ENCODE data around the gene LYAR. TPM values are rescaled to one million over a fixed set of nuclear protein-coding genes. Genes with fewer than 3 reads are reported as not detected.

LYAR gene
- total RNA-seq (10 to 100 TPM; 16.7 to 29.3 (median 23.3) TPM), polyA plus RNA-seq (10 to 100 TPM; 13.5 to 24.6 (median 19.3) TPM)
- long read RNA-seq, donor 1, transcript LYAR-201 (10 exons, 1,569 nt): major isoform, 5 of 5 reads
- long read RNA-seq, donor 1, partial matches to known transcripts: 0 of 5 reads
- long read RNA-seq, donor 1, other reads (novel, unspliced or antisense): 0 of 5 reads
- long read RNA-seq, donor 2, partial matches to known transcripts: 0 of 3 reads
- long read RNA-seq, donor 2, other reads (novel, unspliced or antisense): 0 of 3 reads

- TF ChIP-seq POLR2A (IDR thresholded peaks at IDR 0.05) (peak in 2 of 3 donors; percentile 35 to 47), POLR2AphosphoS5 (IDR thresholded peaks at IDR 0.05) (peak; percentile 96 to 98 (median 97))
- TF ChIP-seq, protein P1, sequence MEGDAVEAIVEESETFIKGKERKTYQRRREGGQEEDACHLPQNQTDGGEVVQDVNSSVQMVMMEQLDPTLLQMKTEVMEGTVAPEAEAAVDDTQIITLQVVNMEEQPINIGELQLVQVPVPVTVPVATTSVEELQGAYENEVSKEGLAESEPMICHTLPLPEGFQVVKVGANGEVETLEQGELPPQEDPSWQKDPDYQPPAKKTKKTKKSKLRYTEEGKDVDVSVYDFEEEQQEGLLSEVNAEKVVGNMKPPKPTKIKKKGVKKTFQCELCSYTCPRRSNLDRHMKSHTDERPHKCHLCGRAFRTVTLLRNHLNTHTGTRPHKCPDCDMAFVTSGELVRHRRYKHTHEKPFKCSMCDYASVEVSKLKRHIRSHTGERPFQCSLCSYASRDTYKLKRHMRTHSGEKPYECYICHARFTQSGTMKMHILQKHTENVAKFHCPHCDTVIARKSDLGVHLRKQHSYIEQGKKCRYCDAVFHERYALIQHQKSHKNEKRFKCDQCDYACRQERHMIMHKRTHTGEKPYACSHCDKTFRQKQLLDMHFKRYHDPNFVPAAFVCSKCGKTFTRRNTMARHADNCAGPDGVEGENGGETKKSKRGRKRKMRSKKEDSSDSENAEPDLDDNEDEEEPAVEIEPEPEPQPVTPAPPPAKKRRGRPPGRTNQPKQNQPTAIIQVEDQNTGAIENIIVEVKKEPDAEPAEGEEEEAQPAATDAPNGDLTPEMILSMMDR (IDR thresholded peaks at IDR 0.05 in 8 of 11, conservative IDR thresholded peaks at IDR 0.05 in 3 of 11): peak in 3 of 11 experiments; percentile 11 to 36 (median 29)
- no peaks in the 10 kb centered on the region for H3K9me3 ChIP-seq
- no peaks in the 10 kb centered on the region for H3K27me3 ChIP-seq (replicated peaks in 1 of 7)
- H3K4me3 ChIP-seq: peak within 1 kb of the TSS; percentile 76 to 100 (median 96)
- DNase-seq: peak; percentile 98
- H3K27ac ChIP-seq: peak within 1 kb of the TSS; percentile 72 to 93 (median 88)
- H3K36me3 ChIP-seq: peaks cover 0 to 25% (median 6%) of the 10 kb centered on the region in 6 donors
- H3K4me1 ChIP-seq: peaks cover 16 to 72% (median 45%) of the 10 kb centered on the region in 6 donors
- 0 to 1% (median 0%) methylated on average over 57 to 77 of the region's 77 CpGs for WGBS, 5 donors
- intact Hi-C loops (cut with DNase I; ENCODE audit: low total_unique reads): no loop called here
These were observed at the start of gene LYAR, which contains the start of gene ZBTB49 for GRCh38 chr4:4289941-4290850. TSS of gene LYAR (minus strand) at chr4:4290154. CDS start at chr4:4283742, 6,412 bp downstream. TSS of gene ZBTB49 (plus strand) at chr4:4290251. CDS start at chr4:4299946, 9,695 bp downstream.

DNA sequence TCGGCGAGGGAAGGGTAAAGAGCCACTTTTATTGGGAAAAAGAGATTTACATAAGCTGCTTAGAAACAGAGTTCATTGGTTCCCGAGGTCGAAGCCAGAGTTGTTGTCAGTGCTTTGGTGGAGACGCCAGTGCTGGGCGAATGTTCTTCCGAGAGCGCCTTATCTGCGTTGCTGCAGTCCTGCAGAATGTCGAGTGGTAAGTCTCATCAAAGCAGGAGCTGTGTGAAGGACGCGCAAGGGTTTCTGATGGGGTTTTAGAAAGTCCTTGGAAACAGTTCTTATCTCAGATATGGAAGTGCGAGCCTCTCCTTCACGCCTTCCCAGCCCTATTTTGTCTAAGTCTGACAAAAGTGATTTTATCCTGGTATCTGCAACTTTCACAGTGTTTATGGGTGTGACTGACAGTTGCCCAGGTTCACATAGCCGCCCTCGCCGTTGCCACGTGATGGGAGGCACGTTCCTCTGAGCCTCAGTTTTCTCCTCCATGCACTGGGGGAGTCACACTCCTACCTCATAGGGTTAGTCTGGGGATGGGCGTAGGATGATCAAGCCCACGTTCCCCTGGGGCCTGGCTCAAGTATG is 49.6 kb upstream of the LYAR start:
- intact Hi-C loops (cut with DNase I; ENCODE audit: low total_unique reads): loop anchor here (5.0 kb wide), 1 partner anchor 82 kb away; no protein-coding TSS in a partner anchor
- DNase-seq: peak; percentile 42

DNA sequence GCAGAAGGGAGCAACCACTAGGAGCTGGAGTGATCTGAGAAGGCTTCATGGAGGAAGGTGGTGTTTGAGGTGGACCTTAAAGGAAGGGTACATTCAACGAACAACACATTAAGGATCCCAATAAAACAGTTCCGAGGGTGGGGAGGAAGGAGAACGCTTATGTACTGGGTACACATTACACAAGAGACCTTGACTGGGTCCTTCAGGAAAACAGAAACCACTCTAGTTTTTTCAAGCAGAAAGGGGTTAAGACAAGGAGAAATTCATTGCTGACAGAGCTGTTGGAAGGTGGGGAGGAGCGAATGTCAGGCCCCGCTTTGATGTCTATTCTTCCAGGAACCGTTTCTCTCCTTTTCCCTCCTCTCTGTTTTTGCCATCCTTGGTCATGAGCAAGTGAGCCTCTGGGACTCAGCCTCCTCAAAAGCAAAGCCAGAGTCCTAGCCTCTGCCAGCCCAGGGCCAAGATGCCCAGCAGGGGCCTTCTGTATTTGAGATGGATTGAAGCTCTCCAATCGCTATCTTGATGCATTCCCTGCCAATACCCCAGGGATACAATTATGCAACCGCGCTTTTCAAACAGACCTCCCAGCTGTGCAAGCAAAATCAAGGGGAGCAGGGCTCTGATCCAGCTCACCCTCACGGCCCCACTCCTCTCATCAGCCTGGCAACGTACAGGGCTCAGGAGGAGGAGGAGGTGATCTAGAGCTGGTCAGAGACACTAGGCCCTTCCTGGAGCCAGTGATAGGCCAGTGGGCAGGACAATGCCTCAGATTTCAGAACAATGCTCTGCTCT is 48.5 kb upstream of the LYAR start:
- intact Hi-C loops (cut with DNase I; ENCODE audit: low total_unique reads): loop anchor here (5.0 kb wide), 1 partner anchor 81 kb away; no protein-coding TSS in a partner anchor
- H3K27me3 ChIP-seq (replicated peaks in 1 of 7): no peaks in the 10 kb centered on the region
- no peak overlapping the region for H3K4me3 ChIP-seq
- H3K9me3 ChIP-seq: no peaks in the 10 kb centered on the region
- TF ChIP-seq POLR2A (IDR thresholded peaks at IDR 0.05): no peak
- TF ChIP-seq, protein P1 (IDR thresholded peaks at IDR 0.05 in 8 of 11, conservative IDR thresholded peaks at IDR 0.05 in 3 of 11): no peak
- no peak for TF ChIP-seq POLR2AphosphoS5 (IDR thresholded peaks at IDR 0.05)
- H3K4me1 ChIP-seq: peaks cover 0 to 15% (median 3%) of the 10 kb centered on the region in 6 donors
- 65 to 80% (median 77%) methylated on average over 11 of the region's 11 CpGs for WGBS, 5 donors
- DNase-seq: no peak
- H3K36me3 ChIP-seq: no peaks in the 10 kb centered on the region
- H3K27ac ChIP-seq: no peak overlapping the region

More for the DNA sequence above, 49.6 kb upstream of the LYAR start:
- no peak overlapping the region for H3K27ac ChIP-seq
- H3K4me3 ChIP-seq: no peak overlapping the region
- H3K36me3 ChIP-seq: no peaks in the 10 kb centered on the region
- H3K4me1 ChIP-seq: peaks cover 0 to 7% (median 2%) of the 10 kb centered on the region in 6 donors
- TF ChIP-seq POLR2A (IDR thresholded peaks at IDR 0.05): no peak
- TF ChIP-seq, protein P1 (IDR thresholded peaks at IDR 0.05 in 8 of 11, conservative IDR thresholded peaks at IDR 0.05 in 3 of 11): no peak
- no peak for TF ChIP-seq POLR2AphosphoS5 (IDR thresholded peaks at IDR 0.05)
- H3K9me3 ChIP-seq: no peaks in the 10 kb centered on the region
- WGBS, 5 donors: 56 to 71% (median 68%) methylated on average over 21 of the region's 21 CpGs
- no peaks in the 10 kb centered on the region for H3K27me3 ChIP-seq (replicated peaks in 1 of 7)
